NCI-H345 (cell line): Measurements from ENCODE around the gene NEXN.
"Not testable (repeated sequence)": the region's sequence is repeated elsewhere in the genome, so short reads cannot be mapped to it uniquely, and the experiment has no call there.

Experiments
- DNase-seq: peaks from one replicate; lab custom pipeline; 2025; lab: John Stamatoyannopoulos, UW

The NEXN gene

DNA sequence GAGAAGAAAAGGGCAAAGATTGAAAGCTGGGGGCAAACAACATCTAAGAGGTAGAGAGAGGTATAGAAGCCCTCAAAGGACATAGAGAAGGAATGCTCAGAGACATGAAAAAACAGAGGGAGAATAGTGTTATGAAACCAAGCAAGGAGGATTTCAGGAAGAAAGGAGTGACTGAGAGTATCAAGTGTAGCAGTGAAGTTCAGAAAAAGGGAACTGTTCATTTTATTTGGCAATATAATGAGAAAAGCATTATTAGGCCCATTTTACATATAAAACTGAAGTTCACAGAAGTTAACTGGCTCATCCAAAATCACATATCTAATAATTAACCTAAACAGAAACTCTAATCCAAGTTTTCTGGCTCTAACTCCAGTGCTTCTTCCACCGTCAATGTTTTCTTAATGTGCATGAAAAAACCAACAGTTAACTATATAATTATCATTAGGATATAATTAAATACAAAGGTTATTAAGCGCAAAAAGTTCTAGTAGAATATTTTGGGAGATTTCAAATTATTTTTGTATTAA is 17.7 kb downstream of the NEXN start:
- no peak for DNase-seq

DNA sequence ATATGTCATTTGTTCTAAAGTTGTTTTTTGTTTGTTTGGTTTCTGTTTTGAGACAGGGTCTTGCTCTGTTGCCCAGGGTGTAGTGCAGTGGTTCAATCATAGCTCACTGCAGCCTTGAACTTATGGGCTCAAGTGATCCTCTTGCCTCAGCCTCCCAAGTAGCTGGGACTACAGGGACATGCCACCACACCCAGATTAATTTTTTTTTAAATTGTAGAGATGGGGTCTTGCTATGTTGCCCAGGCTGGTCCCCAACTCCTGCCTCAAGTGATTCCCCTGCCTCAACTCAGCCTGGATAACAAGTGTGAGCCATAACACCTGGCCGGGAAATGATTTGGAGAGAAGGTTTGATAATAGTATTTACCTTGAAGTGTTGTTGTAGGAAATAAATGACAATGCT is 18.2 kb downstream of the NEXN start:
- DNase-seq, result no peak

DNA sequence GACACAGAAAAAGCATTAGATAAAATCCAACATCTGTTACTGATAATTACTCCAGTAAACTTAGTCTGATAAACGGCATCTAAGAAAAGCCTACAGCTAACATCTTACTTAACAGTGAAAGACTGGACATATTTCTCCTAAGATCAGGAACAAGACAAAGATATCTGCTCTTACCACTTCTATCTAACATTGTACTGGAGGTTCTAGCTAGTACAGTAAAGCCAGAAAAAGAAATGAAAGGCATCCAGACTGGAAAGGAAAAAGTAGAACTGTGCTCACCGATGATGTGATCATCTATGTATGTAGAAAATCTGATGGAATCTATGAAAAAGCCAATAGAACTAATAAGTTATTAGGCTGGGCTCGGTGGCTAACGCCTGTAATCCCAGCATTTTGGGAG is 21.7 kb downstream of the NEXN start:
- DNase-seq, result no peak

DNA sequence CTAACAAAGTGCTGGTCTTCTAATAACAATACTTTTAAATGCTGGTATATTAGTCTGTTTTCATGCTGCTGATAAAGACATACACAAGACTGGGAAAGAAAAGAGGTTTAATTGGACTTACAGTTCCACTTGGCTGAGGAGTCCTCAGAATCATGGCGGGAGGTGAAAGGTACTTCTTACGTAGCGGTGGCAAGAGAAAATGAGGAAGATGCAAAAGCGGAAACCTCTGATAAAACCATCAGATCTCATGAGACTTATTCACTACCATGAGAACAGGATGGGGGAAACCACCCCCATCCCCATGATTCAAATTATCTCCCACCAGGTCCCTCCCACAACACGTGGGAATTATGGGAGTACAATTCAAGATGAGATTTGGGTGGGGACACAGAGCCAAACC is 30.5 kb downstream of the NEXN start:
- not testable (repeated sequence) for DNase-seq

DNA sequence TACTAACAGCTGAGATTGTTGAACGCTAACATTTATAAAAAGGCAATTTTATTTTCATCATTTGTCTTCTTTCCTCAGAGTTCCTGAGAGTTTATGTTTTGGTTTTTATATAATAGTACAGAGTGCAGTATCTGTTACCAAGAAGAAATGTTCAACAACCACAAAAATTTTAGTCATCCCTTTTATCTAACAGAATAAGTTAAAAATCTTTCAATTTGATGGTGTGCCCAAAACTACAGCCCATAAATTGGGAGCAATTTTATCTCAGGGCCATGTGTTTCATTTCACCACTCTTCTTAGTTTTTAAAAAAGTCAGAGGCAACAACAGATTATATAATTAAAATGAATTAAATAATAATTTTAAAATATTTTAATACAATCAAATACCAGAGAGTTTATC is 37.1 kb downstream of the NEXN start:
- DNase-seq, result no peak

DNA sequence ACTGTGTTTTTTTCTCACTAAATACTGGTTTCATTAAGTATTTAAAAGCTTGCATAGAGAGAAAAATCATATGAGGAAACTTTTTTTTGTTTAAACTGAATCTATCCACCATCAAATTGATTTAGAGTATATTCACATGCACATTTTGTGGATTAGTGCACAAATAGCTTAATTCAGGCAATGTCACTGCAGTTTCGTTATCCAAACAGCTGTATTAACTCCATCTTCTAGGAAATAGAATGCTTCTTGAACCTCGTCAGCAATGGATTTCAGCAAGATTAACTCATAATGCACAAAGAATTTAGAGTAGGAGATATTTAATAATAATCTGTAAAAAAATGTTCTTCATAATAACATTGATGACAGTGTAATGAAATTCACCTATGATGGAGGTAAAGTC is 37.5 kb downstream of the NEXN start:
- DNase-seq, result no peak

DNA sequence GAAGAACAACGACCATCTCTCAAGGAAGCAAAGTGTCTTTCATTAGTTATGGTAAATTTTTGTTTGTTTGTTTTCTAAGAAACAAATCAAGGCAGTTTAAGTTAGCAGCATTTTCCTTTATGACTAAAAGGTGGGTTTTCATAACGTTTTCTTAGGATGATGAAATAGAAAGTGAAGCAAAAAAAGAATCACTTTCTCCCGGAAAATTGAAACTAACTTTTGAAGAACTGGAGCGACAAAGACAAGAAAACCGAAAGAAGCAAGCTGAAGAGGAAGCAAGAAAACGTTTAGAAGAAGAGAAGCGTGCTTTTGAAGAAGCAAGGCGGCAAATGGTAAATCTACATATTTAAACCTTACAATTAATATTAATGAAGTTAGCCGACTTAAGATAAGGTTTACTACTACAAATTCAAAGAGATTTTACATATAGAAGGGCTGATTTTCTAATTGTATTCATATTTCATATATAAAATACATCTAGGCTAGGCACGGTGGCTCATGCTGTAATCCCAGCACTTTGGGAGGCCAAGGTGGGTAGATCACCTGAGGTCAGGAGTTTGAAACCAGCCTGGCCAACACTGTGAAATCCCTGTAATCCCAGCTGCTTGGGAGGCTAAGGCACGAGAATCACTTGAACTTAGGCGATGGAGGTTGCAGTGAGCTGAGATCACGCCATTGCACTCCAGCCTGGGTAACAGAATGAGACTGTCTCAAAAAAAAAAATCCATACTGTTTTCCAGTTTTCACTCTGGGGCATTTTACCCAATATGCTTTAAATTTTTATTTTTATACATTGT is 38.3 kb downstream of the NEXN start:
- no peak for DNase-seq

DNA sequence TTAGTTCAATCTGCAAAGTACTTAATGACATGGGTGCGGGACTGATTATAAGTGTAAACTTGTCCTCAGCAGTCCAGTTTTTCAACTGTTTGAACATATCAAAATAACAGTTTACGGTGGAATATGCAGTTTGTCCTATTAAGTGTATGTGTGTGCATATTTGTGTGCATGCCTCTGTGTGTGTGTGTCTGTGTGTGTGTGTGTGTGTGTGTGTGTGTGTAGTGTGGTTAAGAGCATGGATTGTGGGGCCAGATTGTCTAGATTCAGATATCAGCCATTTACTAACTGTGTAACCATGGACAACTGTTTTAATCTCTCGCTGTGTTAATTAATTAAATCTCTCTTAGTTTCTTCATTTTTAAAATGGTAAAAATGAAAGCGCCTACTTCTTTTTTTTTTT is 39.0 kb downstream of the NEXN start:
- DNase-seq, result no peak

DNA sequence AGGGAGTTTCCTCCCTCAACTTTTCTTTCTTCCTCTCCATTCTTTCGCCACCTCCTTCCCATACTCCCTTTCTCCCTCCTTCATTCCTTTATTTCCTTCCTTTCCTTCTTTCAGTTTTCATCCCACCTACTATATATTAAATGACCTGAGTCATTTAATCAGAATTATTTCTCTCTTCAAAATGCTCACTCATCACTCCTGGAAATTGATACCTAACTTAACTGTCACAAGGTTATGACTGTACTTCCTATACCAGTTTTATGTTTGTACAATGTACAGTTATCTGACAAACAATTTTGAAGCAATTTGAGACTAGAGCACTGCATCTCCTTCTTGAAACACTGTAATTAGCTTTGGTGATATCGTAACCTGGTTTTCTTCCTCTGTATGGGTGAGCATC is 41.4 kb downstream of the NEXN start:
- DNase-seq, result no peak

DNA sequence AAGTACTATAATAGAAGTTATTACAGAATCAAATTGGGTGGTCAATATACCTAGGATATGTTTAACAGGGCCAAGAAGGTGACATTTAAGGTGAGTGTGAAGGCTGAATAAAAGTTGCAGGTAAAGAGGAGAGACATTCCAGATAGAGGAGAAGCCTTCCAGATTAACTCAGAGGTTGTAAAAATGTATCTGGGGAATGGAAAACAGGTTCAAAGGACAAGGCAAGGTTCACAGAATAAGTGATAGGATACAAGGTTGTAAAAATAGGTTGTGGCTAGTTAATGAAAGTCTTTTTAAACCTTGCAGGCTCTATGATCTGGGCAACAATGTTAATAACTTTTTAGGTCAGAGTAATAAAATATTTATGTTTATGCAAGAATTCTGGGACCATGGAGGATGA is 50.2 kb downstream of the NEXN start:
- DNase-seq, result no peak

DNA sequence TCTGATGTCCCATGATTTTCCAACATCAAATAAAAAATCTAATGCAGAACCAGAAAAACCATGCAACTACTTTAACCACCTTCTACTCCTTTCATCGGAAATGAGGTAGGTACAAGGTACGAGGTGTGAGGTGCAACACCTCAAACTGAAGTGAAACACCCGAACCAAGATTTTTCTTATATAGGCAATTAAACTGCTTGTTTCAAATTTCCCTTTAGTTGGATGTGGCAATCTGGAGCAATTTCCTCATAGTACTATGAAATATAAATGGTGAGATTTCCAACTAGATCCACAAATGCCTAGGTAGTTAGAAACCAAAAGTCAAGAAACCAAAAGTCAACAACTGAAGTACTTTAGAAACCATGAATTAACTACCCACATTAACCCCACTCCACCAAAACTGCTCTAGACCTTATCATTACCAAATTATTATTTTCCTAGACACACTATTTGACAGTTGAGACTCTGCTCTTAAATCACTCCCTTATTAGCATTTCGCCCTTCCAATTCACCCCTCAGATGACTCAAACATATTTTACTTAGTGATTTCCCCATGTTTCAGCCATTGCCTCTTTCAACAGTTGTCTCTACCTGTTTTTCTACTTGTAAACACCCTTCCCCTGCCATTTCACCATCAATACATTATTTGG is 52.6 kb downstream of the NEXN start:
- DNase-seq, result no peak

DNA sequence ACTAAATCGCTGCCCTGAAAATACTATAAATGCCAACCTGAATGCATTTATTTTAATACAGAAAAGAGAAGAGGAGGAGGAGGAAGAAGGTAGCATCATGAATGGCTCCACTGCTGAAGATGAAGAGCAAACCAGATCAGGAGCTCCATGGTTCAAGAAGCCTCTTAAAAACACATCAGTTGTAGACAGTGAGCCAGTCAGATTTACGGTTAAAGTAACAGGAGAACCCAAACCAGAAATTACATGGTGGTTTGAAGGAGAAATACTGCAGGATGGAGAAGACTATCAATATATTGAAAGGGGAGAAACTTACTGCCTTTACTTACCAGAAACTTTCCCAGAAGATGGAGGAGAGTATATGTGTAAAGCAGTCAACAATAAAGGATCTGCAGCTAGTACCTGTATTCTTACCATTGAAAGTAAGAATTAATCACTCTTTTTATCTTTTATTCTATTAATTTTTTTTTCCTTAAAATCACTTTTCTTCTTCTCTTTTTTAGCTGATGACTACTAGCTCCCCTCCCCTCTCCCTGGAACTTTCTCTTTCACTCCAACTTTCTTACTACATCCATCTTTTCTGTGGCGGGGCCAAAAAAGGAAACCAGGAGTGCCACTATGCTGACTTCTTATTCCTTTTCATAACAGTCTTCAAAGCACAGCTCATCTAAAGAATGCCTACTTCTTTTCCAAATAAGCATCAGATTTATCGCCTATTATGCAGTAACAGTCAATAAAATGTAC is 54.1 kb downstream of the NEXN start:
- no peak for DNase-seq

DNA sequence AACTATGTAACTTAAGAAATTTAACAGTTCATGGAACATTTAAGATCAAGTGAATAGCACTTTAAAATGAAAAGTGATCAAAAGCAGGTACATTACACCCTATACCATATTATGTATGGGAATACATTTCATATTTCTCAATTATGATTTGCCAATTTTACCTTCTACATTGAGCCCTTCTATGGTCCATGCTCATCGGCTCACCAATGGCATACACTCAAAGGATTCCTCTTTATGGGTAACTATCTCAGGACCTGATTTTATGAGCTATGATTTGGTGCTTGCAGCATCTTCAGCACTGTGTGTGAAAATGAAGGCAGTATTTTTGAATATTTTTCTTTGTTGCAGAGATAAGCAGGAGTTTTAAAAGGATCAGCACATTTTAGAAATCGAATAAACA is 56.9 kb downstream of the NEXN start:
- DNase-seq, result no peak

DNA sequence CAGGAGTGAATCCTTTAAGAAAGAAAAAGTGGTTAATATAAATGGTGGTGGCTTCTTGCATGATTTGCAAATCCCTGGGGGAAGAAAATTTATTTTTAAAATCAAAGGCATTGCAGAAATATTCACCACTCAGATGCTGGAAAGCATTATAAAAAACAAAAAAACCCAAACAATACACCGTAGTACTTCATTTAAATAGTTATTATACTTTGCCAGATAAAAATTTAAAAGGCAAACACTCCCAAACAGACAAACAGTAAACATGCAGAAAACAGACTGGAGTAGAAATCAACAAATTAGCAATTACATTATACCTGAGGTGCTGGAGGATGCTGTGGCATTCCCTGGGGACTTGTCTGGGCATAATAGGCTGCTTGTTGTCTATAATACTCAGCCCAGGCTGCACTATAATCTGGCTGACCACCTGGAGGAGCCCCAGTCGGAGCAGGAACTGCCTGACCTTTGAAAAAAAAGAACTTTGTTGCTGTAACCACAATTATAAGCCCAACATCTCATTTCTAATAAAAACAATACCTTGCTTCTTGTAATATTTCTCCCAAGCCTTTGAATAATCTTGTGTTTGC is 60.5 kb downstream of the NEXN start:
- no peak for DNase-seq

DNA sequence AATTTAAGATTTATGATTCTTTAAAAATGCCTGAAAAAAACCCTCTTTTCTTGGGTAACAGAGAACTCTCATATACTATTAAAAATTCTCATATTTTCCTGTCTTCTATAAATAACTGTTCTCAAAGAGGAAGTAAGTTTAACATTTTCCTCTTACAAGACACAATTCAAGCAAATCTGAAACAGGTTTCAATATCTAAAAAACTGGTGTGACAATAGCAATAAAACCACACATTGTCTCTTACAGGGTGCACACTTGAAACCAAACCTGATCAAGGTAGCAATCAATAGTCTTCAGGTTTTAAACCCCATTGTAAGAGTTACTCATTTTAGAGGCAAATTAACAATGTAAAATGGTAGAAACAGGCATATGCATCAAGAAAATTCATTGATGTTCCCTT is 62.4 kb downstream of the NEXN start:
- no peak for DNase-seq

DNA sequence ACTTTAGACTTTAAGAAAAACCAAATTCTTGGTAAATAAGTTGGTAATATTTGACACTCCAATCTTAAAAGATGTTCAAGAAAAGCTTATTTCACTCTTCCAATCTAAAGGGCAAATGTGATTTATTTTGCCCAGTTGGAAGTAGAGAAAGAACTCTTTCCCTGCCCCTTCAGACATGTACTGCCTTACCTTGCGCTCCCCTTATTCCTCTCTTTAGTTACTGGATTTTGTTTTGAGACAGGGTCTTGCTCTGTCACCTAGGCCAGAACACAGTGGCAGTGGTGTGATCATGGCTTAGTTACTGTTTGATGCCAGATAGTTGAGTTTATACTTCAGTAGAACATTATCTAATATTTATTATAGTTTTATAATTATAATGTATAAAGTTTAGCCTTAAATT is 62.9 kb downstream of the NEXN start:
- no peak for DNase-seq

DNA sequence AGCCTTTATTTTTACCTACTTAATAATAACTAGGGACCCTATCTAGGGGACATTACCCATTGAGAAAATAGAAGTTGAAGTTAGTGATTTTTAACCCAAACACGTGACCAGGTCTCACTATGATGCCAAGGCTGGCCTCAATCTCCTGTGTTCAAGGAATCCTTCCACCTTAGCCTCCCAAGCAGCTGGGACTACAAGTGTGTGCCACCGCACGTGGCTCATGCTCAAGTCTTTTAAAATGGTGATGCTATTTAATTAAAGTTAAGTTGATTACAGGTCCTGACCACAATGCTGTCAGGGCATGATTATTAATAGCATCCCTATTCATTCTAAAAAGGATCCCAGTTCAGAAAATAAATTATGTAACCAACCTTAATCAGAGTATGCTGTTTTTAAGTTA is 65.5 kb downstream of the NEXN start:
- DNase-seq, result no peak

DNA sequence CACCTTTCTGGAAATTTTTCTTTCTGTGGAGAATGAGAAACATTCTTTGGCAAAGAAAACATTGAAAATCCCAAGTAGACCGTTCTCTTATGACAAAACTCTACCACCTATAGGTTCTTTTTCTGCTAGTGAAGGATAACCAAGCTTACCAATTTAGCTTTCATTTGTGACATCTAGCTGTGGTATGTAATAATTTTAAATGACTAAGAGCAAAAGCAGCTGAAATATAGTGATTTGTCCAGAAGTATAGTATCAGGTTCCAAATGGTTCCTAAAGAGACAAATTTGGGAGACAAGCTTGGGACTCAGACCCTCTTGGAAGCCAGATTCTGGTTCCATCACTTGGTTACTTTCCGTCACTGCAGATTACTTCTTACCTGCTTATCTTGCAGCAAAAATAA is 66.1 kb downstream of the NEXN start:
- DNase-seq, result no peak

DNA sequence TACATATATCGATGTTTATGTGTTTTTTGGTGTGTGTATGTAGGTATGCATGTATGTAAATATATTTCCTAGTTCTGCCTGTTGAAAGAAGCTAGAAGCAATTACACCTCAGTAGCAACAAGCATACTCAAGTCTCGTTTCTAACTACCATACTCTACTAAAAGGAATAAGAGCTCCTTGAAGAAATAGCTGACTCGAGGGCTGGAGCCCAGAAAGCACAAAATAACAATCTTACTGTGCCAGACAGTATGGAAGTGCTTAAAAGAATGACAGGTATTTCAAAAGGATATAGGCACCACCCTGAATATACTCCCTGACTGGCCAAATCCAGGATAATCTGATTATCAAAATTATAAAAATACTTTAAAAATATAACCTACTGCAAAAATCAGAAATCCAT is 67.3 kb downstream of the NEXN start:
- no peak for DNase-seq

DNA sequence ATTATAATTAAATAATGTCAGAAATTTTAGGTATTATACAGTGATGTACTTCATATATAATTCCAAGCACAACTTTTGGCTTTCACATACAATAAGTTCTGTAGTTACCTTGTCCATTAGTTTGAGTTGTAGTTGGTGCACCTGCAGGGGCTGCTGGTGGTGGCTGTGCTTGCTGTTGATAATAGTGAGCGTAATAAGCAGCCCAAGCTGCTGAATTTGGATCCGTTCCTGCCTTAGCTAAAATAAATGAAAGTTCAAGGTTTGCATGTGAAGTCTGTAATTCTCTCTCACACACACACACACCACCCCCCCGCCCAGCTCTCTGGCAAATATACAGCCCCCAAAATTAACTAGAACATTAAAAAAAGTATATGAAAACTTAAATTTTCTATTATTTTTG is 68.0 kb downstream of the NEXN start:
- no peak for DNase-seq

DNA sequence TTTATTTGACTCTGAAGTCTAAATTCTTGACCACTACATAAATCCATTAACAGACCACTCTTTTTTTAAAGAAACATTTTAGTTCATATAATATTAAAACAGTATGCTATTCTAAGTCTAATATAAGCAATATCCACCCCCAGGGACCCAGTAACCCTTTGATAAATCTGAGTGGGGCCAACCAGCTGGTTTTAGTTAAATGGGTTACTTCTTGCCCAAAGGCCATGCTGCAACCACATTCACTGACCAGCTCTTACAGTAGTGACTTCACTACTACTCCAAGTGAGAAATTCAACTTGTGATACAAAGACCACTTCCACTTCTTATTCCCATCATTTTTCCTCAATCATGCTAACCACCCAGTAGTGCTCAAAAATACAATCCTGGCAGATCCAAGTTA is 70.0 kb downstream of the NEXN start:
- no peak for DNase-seq

DNA sequence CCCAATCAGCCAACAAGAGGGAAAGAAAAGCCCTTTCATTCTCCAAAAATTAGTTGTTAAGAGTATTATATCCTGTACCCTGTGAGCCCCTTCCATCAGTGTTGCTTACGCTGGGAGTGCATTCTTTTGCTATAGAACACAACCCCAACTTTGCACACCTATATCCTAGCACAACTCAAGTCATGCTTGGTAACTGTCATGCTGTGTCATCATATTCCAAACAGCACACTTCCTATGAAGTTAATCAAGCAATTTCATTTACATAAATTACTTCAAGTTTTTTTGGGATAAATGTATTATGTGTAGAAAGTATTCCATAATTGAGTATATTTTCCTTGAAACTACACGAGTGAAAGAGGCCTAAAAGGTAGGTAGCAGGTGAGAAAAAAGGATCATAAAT is 70.4 kb downstream of the NEXN start:
- DNase-seq, result no peak

DNA sequence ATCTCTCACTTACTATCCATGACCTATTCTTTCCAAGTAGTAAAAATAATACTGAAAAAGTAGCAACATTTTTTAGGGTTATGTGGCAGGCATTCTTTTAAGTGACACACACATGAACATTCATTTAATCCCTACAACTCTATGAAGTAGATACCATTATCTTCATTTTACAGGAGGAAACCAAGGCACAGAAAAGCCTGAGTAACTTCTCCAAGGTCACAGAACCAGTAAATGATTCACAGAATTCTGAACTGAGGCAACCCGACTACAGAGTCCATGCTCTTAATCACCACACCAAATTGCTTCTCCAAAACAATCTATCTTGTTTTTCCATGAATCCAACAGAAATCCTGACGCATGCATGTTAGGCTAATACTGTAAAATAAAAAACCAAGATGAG is 73.0 kb downstream of the NEXN start:
- no peak for DNase-seq
